ENCODE data around the gene MET.
"Not testable (repeated sequence)": the region's sequence is repeated elsewhere in the genome, so short reads cannot be mapped to it uniquely, and the experiment has no call there.

Gene MET

DNA sequence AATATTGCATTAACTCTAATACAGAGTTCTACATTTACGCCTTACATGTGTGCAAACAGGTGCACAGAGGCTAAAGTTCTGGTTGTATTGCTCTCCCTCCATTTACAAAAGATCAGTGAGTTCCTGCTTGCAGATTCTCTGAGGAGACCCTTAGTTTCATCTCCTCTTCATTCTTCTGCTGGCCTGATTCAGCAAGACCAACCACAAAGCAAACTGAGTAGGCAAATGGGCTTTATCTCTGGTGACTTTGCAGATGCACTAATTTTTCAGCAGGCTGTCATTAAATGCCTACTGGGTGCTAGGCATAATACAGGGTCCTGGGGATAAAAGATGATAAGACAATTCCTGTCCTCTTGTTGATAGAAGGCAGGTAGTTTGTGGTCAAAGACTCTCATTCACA, 56.4 kb downstream of the MET start:
- DNase-seq, result no peak

DNA sequence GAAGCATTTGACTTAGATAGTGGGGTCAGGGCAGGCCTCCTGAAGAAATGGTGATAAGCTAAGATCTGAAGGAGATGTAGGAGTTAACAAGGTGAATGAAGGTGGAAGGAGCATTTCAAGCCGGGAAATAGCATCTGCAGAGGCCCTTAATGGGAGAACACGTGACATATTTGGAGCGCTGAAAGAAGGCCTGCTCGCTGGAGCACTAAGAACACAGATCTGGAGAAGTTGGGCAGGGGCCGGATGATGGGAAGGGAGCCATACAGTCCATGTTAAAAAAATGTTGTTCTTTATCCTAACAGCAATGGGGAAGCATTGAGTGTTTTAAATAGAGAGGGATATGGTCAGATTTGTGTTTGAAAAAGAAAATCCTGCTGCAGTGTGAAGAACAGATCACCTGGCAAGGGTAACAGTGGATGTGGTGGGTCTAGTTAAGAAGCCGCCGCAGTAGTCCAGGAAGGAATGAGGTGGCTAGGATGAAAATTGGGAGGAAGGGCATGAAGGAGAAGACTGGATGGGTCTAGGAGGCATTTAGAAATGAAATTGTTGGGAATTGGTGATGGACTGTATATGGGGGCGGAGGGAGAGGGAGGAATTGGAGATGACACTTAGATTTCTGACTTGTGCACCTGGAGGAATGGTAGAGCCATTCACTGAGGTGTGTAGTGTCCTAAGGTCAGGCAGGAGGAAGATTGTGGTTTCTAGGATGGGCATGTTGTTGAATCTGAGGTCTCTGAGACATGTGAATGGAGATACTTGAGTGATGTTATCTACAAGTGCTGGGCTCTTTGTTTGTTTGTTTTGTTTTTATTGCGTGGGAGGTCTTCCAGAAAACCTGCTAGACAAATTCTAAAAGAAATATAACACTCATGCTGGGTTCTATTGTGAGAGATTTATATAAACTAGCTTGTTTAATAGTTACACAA, 58.4 kb downstream of the MET start:
- no peak for DNase-seq

GRCh38 chr7:116731023-116731395, 59.0 kb downstream of the MET start:
- DNase-seq, result no peak

GRCh38 chr7:116731445-116732335, 59.7 kb downstream of the MET start:
- DNase-seq, result no peak

GRCh38 chr7:116732788-116733694, 61.0 kb downstream of the MET start:
- DNase-seq, result no peak

GRCh38 chr7:116733924-116734580, 62.1 kb downstream of the MET start:
- DNase-seq, result no peak

DNA sequence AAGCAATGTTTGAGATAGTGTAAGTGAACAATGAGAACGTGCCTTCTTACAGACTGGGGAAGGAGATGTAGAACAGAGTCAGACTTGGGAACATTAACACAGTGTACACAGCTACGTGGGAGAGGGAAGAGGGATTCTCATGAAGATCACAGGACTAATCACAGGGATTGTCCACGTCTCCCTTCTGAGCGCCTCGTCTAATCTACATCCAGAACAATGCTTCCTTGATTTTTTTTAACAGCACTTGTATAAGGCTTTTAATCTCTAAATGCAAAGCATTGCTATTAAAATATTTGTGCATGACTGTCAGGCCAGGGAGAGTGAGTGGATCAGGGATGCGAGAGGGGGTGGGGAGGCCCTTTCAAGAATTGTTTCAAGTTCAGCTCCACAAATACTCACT, 62.7 kb downstream of the MET start:
- no peak for DNase-seq

DNA sequence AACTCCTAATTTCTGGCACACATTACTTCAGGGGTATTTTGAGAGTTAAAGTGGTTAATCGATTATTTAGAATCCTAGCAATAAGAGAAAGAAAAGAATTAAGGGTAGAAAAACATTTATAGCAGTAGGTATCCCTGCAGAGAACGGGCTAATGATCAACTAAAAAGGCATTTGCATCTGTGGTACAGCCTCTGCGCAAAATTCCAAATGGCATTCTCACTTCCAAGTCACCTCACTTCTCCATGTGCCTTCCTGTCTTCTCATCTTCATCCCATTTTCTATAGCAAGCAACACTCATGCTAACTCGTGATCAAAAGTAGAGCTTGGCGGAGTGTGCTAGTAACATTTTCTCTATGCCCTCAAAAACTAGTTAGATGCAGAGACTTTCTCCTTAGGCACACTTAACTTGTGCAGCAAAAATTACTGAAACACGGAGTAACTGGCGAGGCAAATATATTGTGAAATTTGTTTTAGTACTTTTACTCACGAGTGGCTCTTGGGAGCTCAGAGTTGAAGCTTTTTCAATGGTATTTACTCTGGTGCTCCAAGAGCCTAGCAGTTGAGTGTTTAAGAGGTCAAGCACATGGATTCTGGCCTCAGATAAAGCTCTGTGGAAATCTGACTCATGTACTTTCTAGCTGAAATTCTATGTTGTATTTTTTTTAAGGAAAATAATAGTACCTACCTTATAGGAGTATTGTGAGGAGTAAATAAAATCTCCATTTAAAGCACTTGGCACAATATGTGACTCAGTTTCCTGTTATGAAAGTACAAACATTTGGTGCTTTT, 65.1 kb downstream of the MET start:
- DNase-seq, result no peak

DNA sequence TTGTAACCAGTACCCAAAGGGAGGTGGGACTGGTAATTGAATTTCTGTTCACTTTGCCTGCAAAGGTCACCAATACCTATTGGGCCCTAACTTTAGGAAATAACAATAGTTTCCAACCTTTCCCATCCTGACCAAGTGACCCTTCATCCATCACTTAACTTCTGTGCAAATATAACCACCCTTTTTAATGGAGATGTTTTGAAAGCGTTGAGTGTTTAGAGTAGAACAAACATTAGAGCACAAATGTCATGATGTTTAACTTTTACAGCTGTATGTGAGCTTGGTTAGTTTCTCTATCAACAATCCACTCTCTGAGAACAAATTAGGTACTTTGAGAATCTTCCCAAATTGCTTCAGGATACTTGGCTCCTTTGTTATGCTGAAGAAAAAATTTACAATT, 66.4 kb downstream of the MET start:
- no peak for DNase-seq

DNA sequence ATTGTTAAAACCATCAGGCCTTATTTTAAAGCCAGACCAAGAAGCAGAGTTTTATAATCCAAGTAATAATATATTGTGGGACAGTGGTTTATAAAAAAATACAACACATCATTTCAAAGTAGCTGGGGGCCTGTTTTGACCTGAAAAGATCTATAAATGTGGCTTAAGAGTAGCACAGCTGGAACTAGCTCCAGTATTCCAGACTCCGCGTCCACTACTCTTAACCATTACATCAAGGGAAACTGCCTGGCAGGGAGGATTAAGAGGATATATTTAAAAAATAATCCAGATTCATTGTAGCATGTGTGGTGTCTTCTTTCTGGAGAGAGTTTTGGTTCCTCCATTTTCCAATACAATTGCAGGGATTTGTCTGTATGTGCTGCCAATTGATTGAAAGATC, 67.3 kb downstream of the MET start:
- DNase-seq, result no peak

DNA sequence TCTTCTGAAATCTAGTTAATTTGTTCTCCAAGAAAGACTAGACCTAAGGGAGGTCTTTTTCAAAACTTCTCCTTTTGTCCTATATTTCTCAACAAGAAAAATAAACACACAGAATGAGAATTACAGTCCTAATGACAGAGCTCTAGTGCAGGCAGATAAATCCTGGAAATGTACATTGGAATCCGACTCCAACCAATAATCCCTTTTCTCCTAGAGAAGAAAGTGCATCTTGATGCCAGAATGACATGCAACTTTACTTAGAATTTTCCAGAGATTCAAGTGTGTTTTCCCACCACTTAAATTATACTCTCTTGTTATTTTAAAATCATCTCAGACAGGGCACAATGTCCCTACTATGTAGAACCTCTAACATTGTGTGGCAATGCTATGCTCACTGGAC, 68.2 kb downstream of the MET start:
- DNase-seq, result no peak

- DNase-seq, result no peak
Observed at GRCh38 chr7:116740755-116741462, 68.9 kb downstream of the MET start.

- no peak for DNase-seq
Observed at GRCh38 chr7:116741625-116742316, 69.8 kb downstream of the MET start.

DNA sequence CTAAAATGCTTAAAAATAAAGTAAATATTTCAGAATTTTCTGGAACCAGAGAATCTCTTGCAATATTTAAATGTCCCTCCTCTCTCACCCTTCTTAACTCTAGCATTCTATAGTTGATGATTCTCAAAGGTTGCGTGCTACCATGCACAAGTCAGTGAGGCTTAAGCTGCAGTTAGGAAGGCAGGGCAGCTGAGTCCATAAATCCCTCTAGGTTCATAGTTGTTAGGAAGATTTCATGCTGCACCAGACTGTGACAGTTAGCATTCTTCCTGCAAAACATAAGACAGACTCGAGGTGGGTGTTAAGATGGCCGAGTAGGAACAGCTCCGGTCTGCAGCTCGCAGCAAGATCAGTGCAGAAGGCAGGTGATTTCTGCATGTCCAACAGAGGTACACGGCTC, 70.6 kb downstream of the MET start:
- no peak for DNase-seq

DNA sequence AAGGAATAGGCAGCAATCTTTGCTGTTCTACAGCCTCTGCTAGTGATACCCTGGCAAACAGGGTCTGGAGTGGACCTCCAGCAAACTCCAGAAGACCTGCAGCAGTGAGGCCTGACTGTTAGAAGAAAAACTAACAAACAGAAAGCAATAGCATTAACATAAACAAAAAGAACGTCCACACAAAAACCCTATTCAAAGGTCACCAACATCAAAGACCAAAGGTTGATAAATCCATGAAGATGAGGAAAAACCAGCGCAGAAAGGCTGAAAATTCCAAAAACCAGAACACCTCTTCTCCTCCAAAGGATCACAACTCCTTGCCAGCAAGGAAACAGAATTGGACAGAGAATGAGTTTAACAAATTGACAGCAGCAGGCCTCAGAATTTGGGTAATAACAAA, 71.8 kb downstream of the MET start:
- DNase-seq, result not testable (repeated sequence)

DNA sequence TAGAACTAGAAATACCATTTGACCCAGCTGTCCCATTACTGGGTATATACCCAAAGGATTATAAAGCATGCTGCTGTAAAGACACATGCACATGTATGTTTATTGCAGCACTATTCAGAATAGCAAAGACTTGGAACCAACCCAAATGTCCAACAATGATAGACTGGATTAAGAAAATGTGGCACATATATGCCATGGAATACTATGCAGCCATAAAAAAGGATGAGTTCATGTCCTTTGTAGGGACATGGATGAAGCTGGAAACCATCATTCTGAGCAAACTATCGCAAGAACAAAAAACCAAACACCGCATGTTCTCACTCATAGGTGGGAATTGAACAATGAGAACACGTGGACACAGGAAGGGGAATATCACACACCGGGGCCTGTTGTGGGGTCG, 74.4 kb downstream of the MET start:
- DNase-seq, result not testable (repeated sequence)

- DNase-seq, result not testable (repeated sequence)
Observed at GRCh38 chr7:116751070-116751469, 79.1 kb downstream of the MET start.

DNA sequence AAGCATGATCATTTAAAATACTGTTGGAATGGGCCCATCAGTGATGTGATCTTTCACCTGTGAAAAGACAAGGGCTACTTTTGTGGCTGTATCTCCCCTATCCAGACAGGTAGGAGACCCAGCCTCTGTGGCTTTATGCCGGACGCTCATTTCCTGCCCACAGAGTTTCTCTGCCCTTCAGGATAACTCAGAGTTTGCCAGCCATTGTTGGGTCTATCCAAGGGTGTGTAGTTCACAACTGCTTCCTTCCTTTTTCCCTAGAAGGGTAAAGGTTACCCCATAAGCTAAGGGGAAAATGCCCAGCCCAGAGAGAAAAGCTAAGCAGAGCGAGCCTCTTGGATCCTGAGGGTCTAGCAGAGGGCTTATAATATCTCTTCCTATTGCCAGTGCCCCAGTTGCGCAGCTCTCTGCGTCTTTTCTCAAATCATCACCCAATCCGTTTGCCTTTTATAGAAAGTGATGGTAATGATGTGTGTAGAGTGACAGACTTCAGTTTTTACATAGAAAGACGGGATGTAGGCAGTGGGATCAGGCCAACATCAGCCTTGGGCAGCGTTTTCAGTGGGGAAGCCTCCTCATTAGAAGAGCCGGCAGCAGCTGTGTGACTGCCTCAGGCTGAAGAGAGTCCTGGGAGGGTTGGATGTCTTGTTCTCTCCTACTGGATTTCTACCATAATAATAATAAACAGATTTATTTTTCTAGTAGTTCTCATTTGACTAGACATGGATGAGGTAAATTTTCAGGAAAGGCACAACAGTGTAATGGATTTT, 80.5 kb downstream of the MET start:
- DNase-seq, result no peak

GRCh38 chr7:116753130-116753529, 81.1 kb downstream of the MET start:
- no peak for DNase-seq

All from activated naive CD4-positive, alpha-beta T cell treated with anti-CD3 and anti-CD28 coated beads, Interleukin-2, amount 50 U/mL, for 16 hours (primary cell).